ENCODE results near the gene MAP3K20.

Gene MAP3K20

DNA sequence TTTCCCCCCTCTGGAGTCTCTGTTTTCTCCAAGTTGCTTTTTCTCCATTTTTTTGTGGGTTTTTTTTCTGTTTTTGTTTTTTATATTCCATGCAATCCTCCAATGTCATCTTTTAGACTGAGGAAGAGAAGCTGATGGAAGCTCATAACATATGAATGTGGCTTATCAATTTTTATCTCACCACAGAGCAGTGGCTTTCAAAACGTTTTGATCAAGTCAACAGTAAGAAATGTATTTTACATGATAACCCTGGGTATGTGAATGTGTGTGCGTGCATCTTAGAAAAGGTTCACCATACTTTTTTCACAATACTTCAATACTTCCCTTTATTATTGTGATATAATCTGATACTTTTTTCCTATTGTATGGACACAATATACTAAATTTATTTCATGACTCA lies 214.4 kb downstream of the MAP3K20 start:
- no peaks in the 10 kb centered on the region for H3K9me3 ChIP-seq (ENCODE audit: insufficient read depth, low read length, severe bottlenecking)
- H3K9ac ChIP-seq (ENCODE audit: low read depth, low read length), result no peak overlapping the region
- no peak overlapping the region for H3K4me2 ChIP-seq (ENCODE audit: insufficient read depth, low read length)
- no peak overlapping the region for H3K27ac ChIP-seq (ENCODE audit: low read length)
- H2AFZ ChIP-seq (ENCODE audit: low read depth, low read length), result no peak overlapping the region
- DNase-seq (no peak), ATAC-seq (ENCODE audit: insufficient read depth, low read depth) (no peak)
- H4K20me1 ChIP-seq (ENCODE audit: insufficient read depth, low read length), result no peaks in the 10 kb centered on the region
- H3K27me3 ChIP-seq (ENCODE audit: insufficient read depth, low read length, poor library complexity), result no peaks in the 10 kb centered on the region
- no peaks in the 10 kb centered on the region for H3K79me2 ChIP-seq (ENCODE audit: insufficient read depth, low read length)
- no peaks in the 10 kb centered on the region for H3K4me1 ChIP-seq (ENCODE audit: insufficient read depth, low read length)
- H3K36me3 ChIP-seq (ENCODE audit: insufficient read depth, low read length), result no peaks in the 10 kb centered on the region
- TF ChIP-seq EZH2 (IDR thresholded peaks at IDR 0.05; ENCODE audit: borderline replicate concordance, low read depth, low read length, severe bottlenecking), result no peak
- TF ChIP-seq, protein P1, sequence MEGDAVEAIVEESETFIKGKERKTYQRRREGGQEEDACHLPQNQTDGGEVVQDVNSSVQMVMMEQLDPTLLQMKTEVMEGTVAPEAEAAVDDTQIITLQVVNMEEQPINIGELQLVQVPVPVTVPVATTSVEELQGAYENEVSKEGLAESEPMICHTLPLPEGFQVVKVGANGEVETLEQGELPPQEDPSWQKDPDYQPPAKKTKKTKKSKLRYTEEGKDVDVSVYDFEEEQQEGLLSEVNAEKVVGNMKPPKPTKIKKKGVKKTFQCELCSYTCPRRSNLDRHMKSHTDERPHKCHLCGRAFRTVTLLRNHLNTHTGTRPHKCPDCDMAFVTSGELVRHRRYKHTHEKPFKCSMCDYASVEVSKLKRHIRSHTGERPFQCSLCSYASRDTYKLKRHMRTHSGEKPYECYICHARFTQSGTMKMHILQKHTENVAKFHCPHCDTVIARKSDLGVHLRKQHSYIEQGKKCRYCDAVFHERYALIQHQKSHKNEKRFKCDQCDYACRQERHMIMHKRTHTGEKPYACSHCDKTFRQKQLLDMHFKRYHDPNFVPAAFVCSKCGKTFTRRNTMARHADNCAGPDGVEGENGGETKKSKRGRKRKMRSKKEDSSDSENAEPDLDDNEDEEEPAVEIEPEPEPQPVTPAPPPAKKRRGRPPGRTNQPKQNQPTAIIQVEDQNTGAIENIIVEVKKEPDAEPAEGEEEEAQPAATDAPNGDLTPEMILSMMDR (IDR thresholded peaks at IDR 0.05; ENCODE audit: borderline replicate concordance, extremely low read depth, low read length, poor library complexity, severe bottlenecking), result no peak
- H3K4me3 ChIP-seq (ENCODE audit: low read depth in 1 of 2, low read length in 2 of 2), result no peak overlapping the region

DNA sequence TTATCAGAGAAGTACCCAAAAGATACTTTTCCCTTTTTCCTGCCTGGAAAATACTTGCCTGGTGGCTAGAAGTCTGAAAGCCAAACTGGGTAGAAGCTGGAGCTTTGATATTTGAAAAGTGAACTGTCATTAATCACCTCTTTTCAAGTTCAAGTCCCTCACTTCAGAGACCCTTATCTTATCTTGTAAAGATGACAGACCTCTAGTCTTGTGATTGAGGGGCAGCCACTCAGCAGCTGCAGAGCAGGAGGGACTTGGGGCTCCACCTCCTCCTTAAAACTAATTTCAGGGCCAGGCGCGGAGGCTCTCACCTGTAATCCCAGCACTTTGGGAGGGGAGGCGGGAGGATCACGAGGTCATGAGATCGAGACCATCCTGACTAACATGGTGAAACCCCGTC lies 214.9 kb downstream of the MAP3K20 start:
- H3K9ac ChIP-seq (ENCODE audit: low read depth, low read length), result no peak overlapping the region
- no peaks in the 10 kb centered on the region for H3K9me3 ChIP-seq (ENCODE audit: insufficient read depth, low read length, severe bottlenecking)
- DNase-seq (no peak), ATAC-seq (ENCODE audit: insufficient read depth, low read depth) (no peak)
- no peaks in the 10 kb centered on the region for H3K79me2 ChIP-seq (ENCODE audit: insufficient read depth, low read length)
- no peaks in the 10 kb centered on the region for H4K20me1 ChIP-seq (ENCODE audit: insufficient read depth, low read length)
- no peak for TF ChIP-seq EZH2 (IDR thresholded peaks at IDR 0.05; ENCODE audit: borderline replicate concordance, low read depth, low read length, severe bottlenecking)
- TF ChIP-seq, protein P1 (IDR thresholded peaks at IDR 0.05; ENCODE audit: borderline replicate concordance, extremely low read depth, low read length, poor library complexity, severe bottlenecking), result no peak
- H3K4me2 ChIP-seq (ENCODE audit: insufficient read depth, low read length), result no peak overlapping the region
- no peak overlapping the region for H3K4me3 ChIP-seq (ENCODE audit: low read depth in 1 of 2, low read length in 2 of 2)
- H3K4me1 ChIP-seq (ENCODE audit: insufficient read depth, low read length), result no peaks in the 10 kb centered on the region
- no peak overlapping the region for H3K27ac ChIP-seq (ENCODE audit: low read length)
- no peak overlapping the region for H2AFZ ChIP-seq (ENCODE audit: low read depth, low read length)
- H3K36me3 ChIP-seq (ENCODE audit: insufficient read depth, low read length), result no peaks in the 10 kb centered on the region
- H3K27me3 ChIP-seq (ENCODE audit: insufficient read depth, low read length, poor library complexity), result no peaks in the 10 kb centered on the region

DNA sequence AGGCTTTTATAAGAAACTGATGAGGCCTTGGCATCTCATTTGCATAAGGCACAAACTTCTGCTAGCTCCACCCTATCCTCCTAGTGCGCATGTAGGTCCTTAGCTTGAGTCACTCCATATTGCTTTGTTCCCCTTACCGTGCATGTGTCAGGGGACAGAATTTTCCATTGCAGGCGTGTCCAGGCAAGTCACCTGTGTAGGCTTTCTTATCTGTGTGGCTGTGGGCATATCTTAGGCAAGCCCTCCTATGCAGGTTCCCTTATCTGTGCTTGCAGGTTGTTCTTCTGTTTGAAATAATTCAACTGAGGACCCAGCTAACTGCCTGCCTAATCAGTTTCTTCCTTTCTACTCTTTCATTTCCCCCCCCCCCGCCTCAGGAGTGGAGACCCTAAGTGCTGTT lies 215.8 kb downstream of the MAP3K20 start:
- no peak overlapping the region for H3K4me2 ChIP-seq (ENCODE audit: insufficient read depth, low read length)
- H3K4me1 ChIP-seq (ENCODE audit: insufficient read depth, low read length), result no peaks in the 10 kb centered on the region
- H3K27ac ChIP-seq (ENCODE audit: low read length), result no peak overlapping the region
- no peaks in the 10 kb centered on the region for H3K36me3 ChIP-seq (ENCODE audit: insufficient read depth, low read length)
- no peaks in the 10 kb centered on the region for H3K79me2 ChIP-seq (ENCODE audit: insufficient read depth, low read length)
- no peak for TF ChIP-seq EZH2 (IDR thresholded peaks at IDR 0.05; ENCODE audit: borderline replicate concordance, low read depth, low read length, severe bottlenecking)
- no peak for DNase-seq
- H2AFZ ChIP-seq (ENCODE audit: low read depth, low read length), result no peak overlapping the region
- H4K20me1 ChIP-seq (ENCODE audit: insufficient read depth, low read length), result no peaks in the 10 kb centered on the region
- no peak for ATAC-seq (ENCODE audit: insufficient read depth, low read depth)
- H3K9ac ChIP-seq (ENCODE audit: low read depth, low read length), result no peak overlapping the region
- no peaks in the 10 kb centered on the region for H3K9me3 ChIP-seq (ENCODE audit: insufficient read depth, low read length, severe bottlenecking)
- no peaks in the 10 kb centered on the region for H3K27me3 ChIP-seq (ENCODE audit: insufficient read depth, low read length, poor library complexity)
- no peak overlapping the region for H3K4me3 ChIP-seq (ENCODE audit: low read depth in 1 of 2, low read length in 2 of 2)

DNA sequence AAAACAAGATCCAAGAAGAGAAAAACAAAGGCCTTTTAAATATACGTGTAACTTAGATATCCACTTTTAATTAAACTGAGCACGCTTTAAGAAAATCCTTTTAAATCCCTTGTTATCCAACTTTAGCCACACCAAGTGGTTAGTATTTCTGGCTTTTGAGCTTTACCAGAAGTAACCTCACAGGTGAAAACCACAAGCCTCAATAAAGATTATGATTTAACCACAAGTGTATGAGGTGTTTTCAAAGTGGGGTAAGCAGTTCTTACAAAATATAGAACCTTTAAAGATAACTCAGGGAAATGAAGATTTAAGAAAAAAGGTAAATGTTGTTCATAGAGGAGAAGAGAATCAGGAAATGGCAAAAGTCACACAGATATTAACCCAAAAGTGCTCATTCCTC lies 220.6 kb downstream of the MAP3K20 start:
- H3K36me3 ChIP-seq (ENCODE audit: insufficient read depth, low read length), result no peaks in the 10 kb centered on the region
- peaks cover 20% of the 10 kb centered on the region for H3K9me3 ChIP-seq (ENCODE audit: insufficient read depth, low read length, severe bottlenecking)
- DNase-seq, result no peak
- no peaks in the 10 kb centered on the region for H3K27me3 ChIP-seq (ENCODE audit: insufficient read depth, low read length, poor library complexity)
- H2AFZ ChIP-seq (ENCODE audit: low read depth, low read length), result no peak overlapping the region
- TF ChIP-seq EZH2 (IDR thresholded peaks at IDR 0.05; ENCODE audit: borderline replicate concordance, low read depth, low read length, severe bottlenecking), result no peak
- H3K4me2 ChIP-seq (ENCODE audit: insufficient read depth, low read length), result no peak overlapping the region
- H3K4me3 ChIP-seq (ENCODE audit: low read depth in 1 of 2, low read length in 2 of 2), result no peak overlapping the region
- H4K20me1 ChIP-seq (ENCODE audit: insufficient read depth, low read length), result no peaks in the 10 kb centered on the region
- H3K79me2 ChIP-seq (ENCODE audit: insufficient read depth, low read length), result no peaks in the 10 kb centered on the region
- H3K9ac ChIP-seq (ENCODE audit: low read depth, low read length), result no peak overlapping the region
- no peaks in the 10 kb centered on the region for H3K4me1 ChIP-seq (ENCODE audit: insufficient read depth, low read length)
- ATAC-seq (ENCODE audit: insufficient read depth, low read depth), result peak; percentile 64; the same call in 2 of the 3 replicates
- H3K27ac ChIP-seq (ENCODE audit: low read length), result no peak overlapping the region

Data from DND-41 (cell line).